Measurements from ENCODE around the gene PCCA. TPM values are rescaled to one million over a fixed set of nuclear protein-coding genes. Genes with fewer than 3 reads are reported as not detected.

PCCA gene
- total and polyA plus RNA-seq, 2 of the 13 experiments (the other 11 are each of a cell fraction or from before 2014, with no cell fraction given), result 15.0 to 32.2 TPM

GRCh38 chr13:100547791-100548201 is 458.9 kb downstream of the PCCA start:
- ChIA-PET POLR2A (no interaction called here), CTCF (ENCODE audit: low intra/inter-chr PET ratio, low total read pairs) (no interaction called here)
- Histone ChIP-seq H3K4me1 (ENCODE audit: insufficient read depth, low read length) (peaks cover 40% of the 10 kb centered on the region), H4K20me1 (ENCODE audit: insufficient read depth, low read length) (no peaks in the 10 kb centered on the region), H3K4me2 (ENCODE audit: low read depth, low read length) (peak overlapping the region; percentile 32), H3K27ac (ENCODE audit: extremely low read length, insufficient read depth, low read length) (no peak overlapping the region), H2AFZ (ENCODE audit: low read length) (no peak overlapping the region), H3K36me3 (replicated peaks in 1 of 2; ENCODE audit: control insufficient read depth in 1 of 2, insufficient read depth in 2 of 2, low read length in 2 of 2) (no peaks in the 10 kb centered on the region), H3K9me3 (ENCODE audit: low read length) (no peaks in the 10 kb centered on the region), H3K27me3 (ENCODE audit: control insufficient read depth in 1 of 2, insufficient read depth in 2 of 2, low read length in 2 of 2) (no peaks in the 10 kb centered on the region), H3K79me2 (ENCODE audit: insufficient read depth, low read length) (no peaks in the 10 kb centered on the region), H3K9ac (ENCODE audit: insufficient read depth, low read depth, low read length) (no peak overlapping the region), H3K4me3 (replicated peaks in 1 of 3; ENCODE audit: insufficient read depth in 1 of 3, low read depth in 2 of 3, low read length in 3 of 3) (no peak overlapping the region)
- intact Hi-C loops (cut with micrococcal nuclease; ENCODE audit: unreplicated experiment) (no loop called here), in situ Hi-C loops (cut with HindIII; ENCODE audit: extremely low pct_ligation_motif_present, low pct_unique_long_range_greater_than_20kb) (loop anchor here (25.0 kb wide), 1 partner anchor 885 kb away; no protein-coding TSS in a partner anchor)
- WGBS (ENCODE audit: low lambda C conversion rate), result 43% methylated on average over 9 of the region's 9 CpGs
- no peak for TF ChIP-seq GABPA (IDR thresholded peaks at IDR 0.05; ENCODE audit: low read depth, low read length)
- TF ChIP-seq GABPA (CRISPR knock-in tag; IDR thresholded peaks at IDR 0.05; ENCODE audit: low read depth), result no peak
- peak; percentile 45 for TF ChIP-seq ZNF687 (CRISPR knock-in tag; IDR thresholded peaks at IDR 0.05)
- BruUV-seq (replicated peaks), result no TSS peak
- DNase-seq (ENCODE audit: low spot score), result no peak
- no peak for ATAC-seq
- FAIRE-seq, result no peak

GRCh38 chr13:100549316-100549715 is 460.4 kb downstream of the PCCA start:
- in situ Hi-C loops (cut with HindIII; ENCODE audit: extremely low pct_ligation_motif_present, low pct_unique_long_range_greater_than_20kb), result loop anchor here (25.0 kb wide), 1 partner anchor 887 kb away; no protein-coding TSS in a partner anchor
- TF ChIP-seq, protein P1, sequence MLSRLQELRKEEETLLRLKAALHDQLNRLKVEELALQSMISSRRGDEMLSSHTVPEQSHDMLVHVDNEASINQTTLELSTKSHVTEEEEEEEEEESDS (CRISPR knock-in tag; IDR thresholded peaks at IDR 0.05; ENCODE audit: borderline replicate concordance), result no peak
- TF ChIP-seq ZNF614 (CRISPR knock-in tag; IDR thresholded peaks at IDR 0.05; ENCODE audit: borderline replicate concordance) (no peak), ZNF619 (CRISPR knock-in tag; IDR thresholded peaks at IDR 0.05) (no peak), ZFP82 (CRISPR knock-in tag; IDR thresholded peaks at IDR 0.05; ENCODE audit: borderline replicate concordance) (no peak), KLF9 (CRISPR knock-in tag; IDR thresholded peaks at IDR 0.05; ENCODE audit: low read depth) (no peak), POLR2AphosphoS2 (IDR thresholded peaks at IDR 0.05; ENCODE audit: low read depth, low read length) (no peak), KAT8 (CRISPR knock-in tag; IDR thresholded peaks at IDR 0.05) (no peak), ZNF7 (CRISPR knock-in tag; IDR thresholded peaks at IDR 0.05) (no peak), SATB2 (CRISPR knock-in tag; IDR thresholded peaks at IDR 0.05) (no peak), KDM1A (CRISPR knock-in tag; IDR thresholded peaks at IDR 0.05) (no peak), ZNF329 (CRISPR knock-in tag; IDR thresholded peaks at IDR 0.05; ENCODE audit: low read depth) (no peak)
- TF ChIP-seq, protein P2, sequence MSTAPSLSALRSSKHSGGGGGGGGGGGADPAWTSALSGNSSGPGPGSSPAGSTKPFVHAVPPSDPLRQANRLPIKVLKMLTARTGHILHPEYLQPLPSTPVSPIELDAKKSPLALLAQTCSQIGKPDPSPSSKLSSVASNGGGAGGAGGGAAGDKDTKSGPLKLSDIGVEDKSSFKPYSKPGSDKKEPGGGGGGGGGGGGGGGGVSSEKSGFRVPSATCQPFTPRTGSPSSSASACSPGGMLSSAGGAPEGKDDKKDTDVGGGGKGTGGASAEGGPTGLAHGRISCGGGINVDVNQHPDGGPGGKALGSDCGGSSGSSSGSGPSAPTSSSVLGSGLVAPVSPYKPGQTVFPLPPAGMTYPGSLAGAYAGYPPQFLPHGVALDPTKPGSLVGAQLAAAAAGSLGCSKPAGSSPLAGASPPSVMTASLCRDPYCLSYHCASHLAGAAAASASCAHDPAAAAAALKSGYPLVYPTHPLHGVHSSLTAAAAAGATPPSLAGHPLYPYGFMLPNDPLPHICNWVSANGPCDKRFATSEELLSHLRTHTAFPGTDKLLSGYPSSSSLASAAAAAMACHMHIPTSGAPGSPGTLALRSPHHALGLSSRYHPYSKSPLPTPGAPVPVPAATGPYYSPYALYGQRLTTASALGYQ (CRISPR knock-in tag; IDR thresholded peaks at IDR 0.05), result no peak

More at GRCh38 chr13:100549316-100549715, 460.4 kb downstream of the PCCA start:
- DNase-seq (ENCODE audit: low spot score), result no peak
- no peaks in the 10 kb centered on the region for H3K9me3 ChIP-seq (ENCODE audit: low read length)
- FAIRE-seq, result no peak
- no peak overlapping the region for H3K4me2 ChIP-seq (ENCODE audit: low read depth, low read length)
- no peaks in the 10 kb centered on the region for H3K27me3 ChIP-seq (ENCODE audit: control insufficient read depth in 1 of 2, insufficient read depth in 2 of 2, low read length in 2 of 2)
- H3K9ac ChIP-seq (ENCODE audit: insufficient read depth, low read depth, low read length), result no peak overlapping the region
- H3K36me3 ChIP-seq (replicated peaks in 1 of 2; ENCODE audit: control insufficient read depth in 1 of 2, insufficient read depth in 2 of 2, low read length in 2 of 2), result no peaks in the 10 kb centered on the region
- ATAC-seq, result no peak
- no peaks in the 10 kb centered on the region for H4K20me1 ChIP-seq (ENCODE audit: insufficient read depth, low read length)
- ChIA-PET POLR2A (no interaction called here), CTCF (ENCODE audit: low intra/inter-chr PET ratio, low total read pairs) (no interaction called here)
- H3K27ac ChIP-seq (ENCODE audit: extremely low read length, insufficient read depth, low read length), result no peak overlapping the region
- WGBS (ENCODE audit: low lambda C conversion rate), result 93% methylated on average over 8 of the region's 9 CpGs
- H2AFZ ChIP-seq (ENCODE audit: low read length), result no peak overlapping the region
- no peak overlapping the region for H3K4me3 ChIP-seq (replicated peaks in 1 of 3; ENCODE audit: insufficient read depth in 1 of 3, low read depth in 2 of 3, low read length in 3 of 3)
- no TSS peak for BruUV-seq (replicated peaks)
- intact Hi-C loops (cut with micrococcal nuclease; ENCODE audit: unreplicated experiment), result no loop called here
- no peaks in the 10 kb centered on the region for H3K79me2 ChIP-seq (ENCODE audit: insufficient read depth, low read length)
- peaks cover 25% of the 10 kb centered on the region for H3K4me1 ChIP-seq (ENCODE audit: insufficient read depth, low read length)
